Keratinocyte (primary cell): ENCODE data around the gene BMP7. TPM values are rescaled to one million over a fixed set of nuclear protein-coding genes. Genes with fewer than 3 reads are reported as not detected.

ENCODE experiments used
- DNase-seq: peaks from one replicate; pipeline ENCODE4 v3.0.0-alpha.2; 2011; ENCODE audit warnings: low read depth, missing footprints, low spot score
- FAIRE-seq: peaks from 2 replicates; lab custom pipeline; 2011; peaks lifted over from hg19 to GRCh38; lab: Jason Lieb, UNC
- H2AFZ ChIP-seq: 2 replicates; pipeline ENCODE4 v1.6.0; 2012; ENCODE audit warnings: low read length, control low read depth, inconsistent platforms; ENCODE audit not compliant: control insufficient read depth
- H3K27ac ChIP-seq: 2 replicates; pipeline ENCODE4 v1.5.1; 2011; ENCODE audit warnings: low read length; ENCODE audit not compliant: control insufficient read depth, insufficient read depth
- H3K27me3 ChIP-seq: 3 replicates; pipeline ENCODE4 v1.6.0; 2011; ENCODE audit warnings: low read length; ENCODE audit not compliant: control insufficient read depth, insufficient read depth; ENCODE audit errors: extremely low read depth
- H3K36me3 ChIP-seq, 2 experiments: 2 replicates in 1 of 2; 3 replicates in 1 of 2; pipeline ENCODE4 v1.5.1; 2011; ENCODE audit warnings: low read length in 2 of 2, mild to moderate bottlenecking in 1 of 2; ENCODE audit not compliant: control insufficient read depth in 2 of 2, insufficient read depth in 2 of 2; ENCODE audit errors: extremely low read depth in 1 of 2
- H3K4me1 ChIP-seq: 3 replicates; pipeline ENCODE4 v1.5.1; 2011; ENCODE audit warnings: low read length; ENCODE audit not compliant: control insufficient read depth, insufficient read depth; ENCODE audit errors: extremely low read depth
- H3K4me2 ChIP-seq: 3 replicates; pipeline ENCODE4 v1.6.0; 2011; ENCODE audit warnings: low read depth, low read length; ENCODE audit not compliant: control insufficient read depth, insufficient read depth; ENCODE audit errors: extremely low read depth
- H3K4me3 ChIP-seq, 3 experiments: fragments of 200-600 bp in 1 of 3; sonication (generic) in 1 of 3; 2 replicates in 2 of 3; 3 replicates in 1 of 3; pipeline ENCODE4 v1.5.1; 2011 to 2016; ENCODE audit warnings: low read length in 3 of 3, mild to moderate bottlenecking in 3 of 3, control low read depth in 2 of 3, inconsistent platforms in 1 of 3, low read depth in 1 of 3, mixed read lengths in 1 of 3, mixed run types in 1 of 3, moderate library complexity in 1 of 3; ENCODE audit not compliant: control insufficient read depth in 2 of 3, insufficient read depth in 2 of 3; ENCODE audit errors: extremely low read depth in 1 of 3
- H3K79me2 ChIP-seq: 2 replicates; pipeline ENCODE4 v1.6.0; 2012; ENCODE audit warnings: low read length; ENCODE audit not compliant: control insufficient read depth, insufficient read depth
- H3K9ac ChIP-seq: 3 replicates; pipeline ENCODE4 v1.6.0; 2011; ENCODE audit warnings: low read length; ENCODE audit not compliant: control insufficient read depth, insufficient read depth; ENCODE audit errors: extremely low read depth
- H3K9me1 ChIP-seq: 3 replicates; pipeline ENCODE4 v1.6.0; 2011; ENCODE audit warnings: low read length; ENCODE audit not compliant: control insufficient read depth, insufficient read depth; ENCODE audit errors: extremely low read depth
- H3K9me3 ChIP-seq: 2 replicates; pipeline ENCODE4 v1.5.1; 2012; ENCODE audit warnings: low read depth, low read length; ENCODE audit not compliant: control insufficient read depth
- H4K20me1 ChIP-seq: 3 replicates; pipeline ENCODE4 v1.6.0; 2011; ENCODE audit warnings: low read length; ENCODE audit not compliant: control insufficient read depth, insufficient read depth; ENCODE audit errors: extremely low read depth
- EZH2 ChIP-seq: IDR thresholded peaks from one replicate; pipeline ENCODE4 v1.6.1; 2012; ENCODE audit warnings: inconsistent platforms, mild to moderate bottlenecking, low read length, moderate library complexity
- dilution Hi-C: fragments of 300-500 bp; cut with MboI; formaldehyde crosslinking; loops from one replicate; pipeline ENCODE4 v1.7.0; 2020; ENCODE audit warnings: low sequenced_read_pairs; ENCODE audit not compliant: extremely low pct_ligation_motif_present
- polyA plus RNA-seq, 5 experiments: library from polyadenylated mRNA; depleted of rRNA in 3 of 5; stranded (reverse) in 3 of 5; stranded (forward) in 1 of 5; unstranded in 1 of 5; fragments of >200 nt; gene quantifications; 1 replicate in 1 of 5; 2 replicates in 3 of 5; 3 replicates in 1 of 5; pipeline versions ENCODE4 v1.2.1 to v1.2.3, GENCODE V29; 2011 to 2012; ENCODE audit warnings: missing spikeins in 2 of 5, low read depth in 1 of 5, low replicate concordance in 1 of 5
- TF ChIP-seq, protein P1 (sequence below), 3 experiments: IDR thresholded peaks in 1 of 3; conservative IDR thresholded peaks in 1 of 3; optimal IDR thresholded peaks in 1 of 3; 2 replicates in 2 of 3; 3 replicates in 1 of 3; pipeline versions ENCODE3 to v1.5.1; 2011; ENCODE audit warnings: low read length in 3 of 3, mild to moderate bottlenecking in 3 of 3, moderate library complexity in 2 of 3, control low read depth in 1 of 3, inconsistent platforms in 1 of 3; ENCODE audit not compliant: insufficient read depth in 2 of 3; ENCODE audit errors: extremely low read depth in 1 of 3

Gene BMP7
- polyA plus RNA-seq, 1 donor (not counting 4 experiments of a cell fraction or from before 2014, with no cell fraction given), result 0.29 TPM

DNA sequence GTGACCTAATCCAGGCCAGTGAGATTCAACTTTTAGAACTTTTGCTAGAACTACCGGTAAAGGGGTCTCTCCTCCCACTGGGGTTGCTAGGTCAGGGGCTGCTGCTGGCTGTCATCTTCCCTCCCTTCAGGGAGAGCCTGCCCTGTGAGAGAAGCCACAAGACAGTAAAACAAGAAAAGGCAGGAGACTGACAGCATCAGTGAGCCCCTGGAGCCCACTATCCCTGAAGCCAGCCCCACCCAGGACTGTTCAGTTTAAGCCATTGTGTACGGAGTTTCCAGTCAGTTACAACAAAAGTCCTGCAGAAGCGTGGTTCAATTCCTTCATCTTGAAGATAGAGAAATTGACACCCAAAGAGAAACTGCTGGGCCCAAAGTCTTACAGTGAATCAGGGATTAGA lies 7.9 kb upstream of the BMP7 start:
- dilution Hi-C loops, result no loop called here
- no peak for DNase-seq

DNA sequence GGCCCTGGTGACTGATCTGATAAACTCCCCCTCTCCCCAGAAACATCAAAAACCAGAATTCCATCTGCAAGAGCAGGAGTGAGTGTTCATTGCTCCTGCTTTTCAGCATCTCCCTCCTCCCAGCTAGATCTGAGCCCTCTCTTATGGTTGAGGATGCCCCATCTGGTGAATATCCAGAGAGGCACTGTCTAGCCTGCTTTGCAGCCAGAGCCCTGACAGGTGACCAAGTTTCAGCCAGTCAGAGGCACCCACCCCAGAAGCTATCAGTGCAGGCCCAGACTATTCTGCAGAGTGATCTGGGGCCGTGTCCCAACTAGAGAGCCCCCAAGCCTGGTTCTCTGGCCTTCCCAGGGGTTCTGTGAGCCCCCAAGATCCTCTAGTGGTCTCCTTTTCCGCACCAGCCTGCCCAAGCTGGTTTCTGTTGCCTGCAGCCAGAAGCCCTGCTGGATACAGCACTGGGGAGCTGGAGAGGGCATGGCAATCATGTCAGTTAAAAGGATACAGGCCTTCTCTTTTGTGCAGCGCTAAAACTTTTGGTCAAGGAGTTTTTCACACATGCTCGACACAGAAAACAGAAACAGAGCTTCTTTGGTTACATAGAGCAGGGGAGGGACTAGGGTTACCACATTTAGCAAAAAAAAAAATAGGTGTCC lies 6.6 kb upstream of the BMP7 start:
- no peak for TF ChIP-seq EZH2
- TF ChIP-seq, protein P1, sequence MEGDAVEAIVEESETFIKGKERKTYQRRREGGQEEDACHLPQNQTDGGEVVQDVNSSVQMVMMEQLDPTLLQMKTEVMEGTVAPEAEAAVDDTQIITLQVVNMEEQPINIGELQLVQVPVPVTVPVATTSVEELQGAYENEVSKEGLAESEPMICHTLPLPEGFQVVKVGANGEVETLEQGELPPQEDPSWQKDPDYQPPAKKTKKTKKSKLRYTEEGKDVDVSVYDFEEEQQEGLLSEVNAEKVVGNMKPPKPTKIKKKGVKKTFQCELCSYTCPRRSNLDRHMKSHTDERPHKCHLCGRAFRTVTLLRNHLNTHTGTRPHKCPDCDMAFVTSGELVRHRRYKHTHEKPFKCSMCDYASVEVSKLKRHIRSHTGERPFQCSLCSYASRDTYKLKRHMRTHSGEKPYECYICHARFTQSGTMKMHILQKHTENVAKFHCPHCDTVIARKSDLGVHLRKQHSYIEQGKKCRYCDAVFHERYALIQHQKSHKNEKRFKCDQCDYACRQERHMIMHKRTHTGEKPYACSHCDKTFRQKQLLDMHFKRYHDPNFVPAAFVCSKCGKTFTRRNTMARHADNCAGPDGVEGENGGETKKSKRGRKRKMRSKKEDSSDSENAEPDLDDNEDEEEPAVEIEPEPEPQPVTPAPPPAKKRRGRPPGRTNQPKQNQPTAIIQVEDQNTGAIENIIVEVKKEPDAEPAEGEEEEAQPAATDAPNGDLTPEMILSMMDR (optimal IDR thresholded peaks at IDR 0.05 in 1 of 3, IDR thresholded peaks at IDR 0.05 in 1 of 3, conservative IDR thresholded peaks at IDR 0.05 in 1 of 3; ENCODE audit: extremely low read depth in 1 of 3, insufficient read depth in 2 of 3, low read length in 3 of 3), result no peak
- FAIRE-seq, result no peak
- no peaks in the 10 kb centered on the region for H3K9me1 ChIP-seq

More for the DNA sequence above, 7.9 kb upstream of the BMP7 start:
- Histone ChIP-seq H3K4me1 (peaks cover 8% of the 10 kb centered on the region), H3K9me3 (no peaks in the 10 kb centered on the region), H4K20me1 (peaks cover 3% of the 10 kb centered on the region), H3K4me3 (no peak overlapping the region), H3K4me2 (no peak overlapping the region), H3K79me2 (no peaks in the 10 kb centered on the region), H2AFZ (no peak overlapping the region), H3K27ac (no peak overlapping the region), H3K9me1 (no peaks in the 10 kb centered on the region), H3K27me3 (peaks cover 51% of the 10 kb centered on the region), H3K36me3 (no peaks in the 10 kb centered on the region), H3K9ac (no peak overlapping the region)
- no peak for FAIRE-seq
- TF ChIP-seq, protein P1 (optimal IDR thresholded peaks at IDR 0.05 in 1 of 3, IDR thresholded peaks at IDR 0.05 in 1 of 3, conservative IDR thresholded peaks at IDR 0.05 in 1 of 3; ENCODE audit: extremely low read depth in 1 of 3, insufficient read depth in 2 of 3, low read length in 3 of 3), result no peak

More for the DNA sequence above, 6.6 kb upstream of the BMP7 start:
- H3K4me3 ChIP-seq, result no peak overlapping the region
- no peak overlapping the region for H3K4me2 ChIP-seq
- H4K20me1 ChIP-seq, result peaks cover 3% of the 10 kb centered on the region
- H3K9me3 ChIP-seq, result no peaks in the 10 kb centered on the region
- dilution Hi-C loops, result no loop called here
- DNase-seq, result no peak
- H3K27me3 ChIP-seq, result peaks cover 53% of the 10 kb centered on the region
- H3K36me3 ChIP-seq, result no peaks in the 10 kb centered on the region
- H3K4me1 ChIP-seq, result peaks cover 8% of the 10 kb centered on the region
- H3K79me2 ChIP-seq, result no peaks in the 10 kb centered on the region
- H3K9ac ChIP-seq, result no peak overlapping the region
- no peak overlapping the region for H3K27ac ChIP-seq
- no peak overlapping the region for H2AFZ ChIP-seq
